WERI-Rb-1 (cell line): Measurements from ENCODE around the gene MMP24OS.
"Not testable (repeated sequence)": the region's sequence is repeated elsewhere in the genome, so short reads cannot be mapped to it uniquely, and the experiment has no call there.

Experiments used
- DNase-seq: peaks from one replicate; pipeline ENCODE4 v3.0.0-alpha.2; 2020
- H3K27ac ChIP-seq: fragments of 250-450 bp; sonication (Bioruptor Pico); 2 replicates; pipeline ENCODE4 v1.5.1; 2020; ENCODE audit warnings: mild to moderate bottlenecking, moderate library complexity
- H3K27me3 ChIP-seq: fragments of 250-450 bp; sonication (Bioruptor Pico); 2 replicates; pipeline ENCODE4 v1.5.1; 2021; ENCODE audit warnings: mild to moderate bottlenecking, low read depth, moderate library complexity; ENCODE audit not compliant: insufficient read depth, severe bottlenecking
- H3K36me3 ChIP-seq: fragments of 250-450 bp; sonication (Bioruptor Pico); 2 replicates; pipeline ENCODE4 v1.5.1; 2020; ENCODE audit warnings: mild to moderate bottlenecking, moderate library complexity
- H3K4me3 ChIP-seq: 2 replicates; pipeline ENCODE4 v1.5.1; 2011; ENCODE audit warnings: low read depth, mild to moderate bottlenecking, control low read depth, low read length
- H3K9me3 ChIP-seq: fragments of 250-450 bp; sonication (Bioruptor Pico); 2 replicates; pipeline ENCODE4 v1.5.1; 2021; ENCODE audit warnings: mild to moderate bottlenecking, moderate library complexity; ENCODE audit not compliant: severe bottlenecking
- CTCF ChIP-seq: IDR thresholded peaks from 2 replicates; pipeline ENCODE4 v1.5.1; 2011; ENCODE audit warnings: low read depth, mild to moderate bottlenecking, control low read depth, inconsistent platforms, low read length

Gene MMP24OS

GRCh38 chr20:35316086-35316485 is 38.2 kb upstream of the MMP24OS start:
- TF ChIP-seq CTCF = no peak
- no peak for DNase-seq
- Histone ChIP-seq H3K36me3 (peaks cover 6% of the 10 kb centered on the region), H3K27me3 (no peaks in the 10 kb centered on the region), H3K4me3 (no peak overlapping the region), H3K27ac (no peak overlapping the region), H3K9me3 (no peaks in the 10 kb centered on the region)

- H3K27ac ChIP-seq, H3K27me3 ChIP-seq, DNase-seq, H3K36me3 ChIP-seq, H3K4me3 ChIP-seq, H3K9me3 ChIP-seq: not testable (repeated sequence)
Observed at GRCh38 chr20:35315632-35316020, 37.7 kb upstream of the MMP24OS start.

DNA sequence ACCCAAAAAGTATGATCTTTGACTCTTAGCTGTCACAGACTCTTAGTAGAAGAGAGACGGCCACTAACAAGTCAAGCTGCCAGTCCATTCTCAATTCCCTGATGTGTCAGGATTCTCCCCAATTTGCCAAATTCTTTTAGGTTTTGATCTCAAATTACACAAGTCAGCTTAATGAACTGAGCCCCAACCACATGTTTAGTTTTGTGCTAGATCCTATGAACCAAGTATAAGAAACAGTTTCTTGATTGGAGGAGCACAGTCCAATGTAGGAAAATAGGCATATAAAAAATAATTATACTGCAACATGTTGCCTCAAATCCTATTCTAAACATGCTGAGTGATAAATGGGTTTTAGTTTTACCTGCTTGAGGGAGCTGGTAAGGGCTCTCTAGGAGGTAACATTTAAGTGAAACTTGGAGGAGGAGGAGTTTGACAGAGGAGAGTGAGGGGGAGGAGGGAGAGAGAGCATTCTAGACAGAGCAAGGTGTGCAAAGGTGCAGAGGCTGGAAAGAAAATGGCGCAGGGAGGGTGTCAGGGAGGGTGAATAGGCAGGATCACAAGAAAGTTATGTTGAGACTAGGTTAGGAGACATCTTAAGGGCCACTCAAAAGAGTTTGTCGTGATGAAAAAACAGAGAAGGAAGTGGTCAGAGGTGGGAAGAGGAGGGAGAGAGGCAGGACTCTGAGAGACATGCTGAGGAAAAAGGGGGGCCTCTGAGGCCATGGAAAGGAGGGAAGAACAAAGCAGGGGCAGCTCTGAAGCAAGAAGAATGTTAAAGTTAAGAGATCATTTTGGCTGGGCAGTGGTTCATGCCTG is 37.1 kb upstream of the MMP24OS start:
- Histone ChIP-seq H3K9me3 (no peaks in the 10 kb centered on the region), H3K27ac (no peak overlapping the region), H3K27me3 (no peaks in the 10 kb centered on the region), H3K36me3 (peaks cover 6% of the 10 kb centered on the region), H3K4me3 (no peak overlapping the region)
- no peak for DNase-seq
- no peak for TF ChIP-seq CTCF

DNA sequence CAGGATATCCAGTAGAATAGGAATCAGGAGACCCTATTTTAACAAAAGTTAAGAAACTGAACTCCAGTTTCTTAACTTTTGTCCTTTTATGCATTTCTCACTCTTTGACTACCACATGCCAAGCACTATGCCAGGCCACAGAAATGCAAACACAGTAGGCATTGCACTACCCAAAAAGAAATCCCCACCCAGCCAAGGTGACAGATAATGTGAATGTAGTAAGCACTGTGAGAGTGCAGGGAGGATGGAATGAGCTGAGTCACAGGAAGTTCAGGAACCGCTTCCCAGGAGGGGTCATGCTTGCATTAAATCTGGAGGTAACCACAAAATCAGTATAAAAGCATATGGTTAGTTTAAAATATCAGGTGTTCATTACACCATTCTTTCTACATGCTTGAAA is 34.4 kb upstream of the MMP24OS start:
- no peak for DNase-seq
- no peak overlapping the region for H3K27ac ChIP-seq
- no peak overlapping the region for H3K4me3 ChIP-seq
- no peak for TF ChIP-seq CTCF
- peaks cover 18% of the 10 kb centered on the region for H3K36me3 ChIP-seq
- no peaks in the 10 kb centered on the region for H3K9me3 ChIP-seq
- no peaks in the 10 kb centered on the region for H3K27me3 ChIP-seq

DNA sequence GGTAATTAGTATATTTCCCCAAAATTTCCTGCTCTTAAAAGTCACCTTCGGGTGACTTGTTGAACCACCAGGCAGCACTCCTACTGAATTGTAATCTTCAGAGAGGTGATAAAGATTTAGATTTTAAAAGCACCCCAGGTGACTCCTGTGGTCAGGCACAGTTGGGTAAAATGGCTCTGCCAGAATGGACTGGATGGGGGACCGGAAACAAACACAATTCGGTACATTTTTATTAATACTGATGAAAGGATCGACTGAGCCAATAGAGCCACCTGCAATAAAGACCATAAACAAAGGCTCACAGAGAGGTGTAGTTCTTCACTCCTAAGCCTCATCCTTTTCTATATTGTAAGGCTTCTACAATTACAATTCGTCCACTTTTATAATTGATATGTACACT is 33.9 kb upstream of the MMP24OS start:
- Histone ChIP-seq H3K27ac (no peak overlapping the region), H3K36me3 (peaks cover 18% of the 10 kb centered on the region), H3K4me3 (no peak overlapping the region), H3K9me3 (no peaks in the 10 kb centered on the region), H3K27me3 (no peaks in the 10 kb centered on the region)
- no peak for TF ChIP-seq CTCF
- no peak for DNase-seq

- DNase-seq = no peak
- no peak overlapping the region for H3K4me3 ChIP-seq
- peaks cover 19% of the 10 kb centered on the region for H3K36me3 ChIP-seq
- no peak for TF ChIP-seq CTCF
- H3K27ac ChIP-seq = no peak overlapping the region
- H3K9me3 ChIP-seq = no peaks in the 10 kb centered on the region
- no peaks in the 10 kb centered on the region for H3K27me3 ChIP-seq
Observed at GRCh38 chr20:35311409-35311808, 33.5 kb upstream of the MMP24OS start.
